ENCODE results near the gene ZBTB7C. TPM values are rescaled to one million over a fixed set of nuclear protein-coding genes. Genes with fewer than 3 reads are reported as not detected.
A peak's percentile ranks its signal among the peaks of the same experiment; 100 is the strongest.

ZBTB7C gene
- polyA plus RNA-seq, 1 of the 3 experiments (the other 2 are of a cell fraction): 0.05 TPM

DNA sequence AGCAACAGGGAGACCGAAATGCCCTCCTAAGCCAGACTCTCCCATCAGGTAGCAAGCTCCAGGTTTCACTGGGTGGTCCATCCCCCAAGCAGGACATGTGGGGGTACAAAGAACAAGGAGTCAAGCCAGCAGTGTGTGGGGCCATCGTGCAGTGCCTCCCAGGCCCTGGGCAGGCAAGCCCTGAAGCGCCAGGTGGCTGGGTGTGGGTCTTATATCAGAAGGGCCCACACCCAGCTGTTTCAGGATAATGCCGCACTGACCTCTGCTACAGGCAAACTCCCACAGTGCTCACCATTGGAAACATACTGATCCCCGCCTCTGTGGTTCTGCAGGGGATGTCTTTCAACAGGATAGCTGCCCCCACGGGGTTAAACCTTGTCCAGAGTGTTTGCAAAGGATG is 304.5 kb downstream of the ZBTB7C start (continued):
- TF ChIP-seq, protein P1, sequence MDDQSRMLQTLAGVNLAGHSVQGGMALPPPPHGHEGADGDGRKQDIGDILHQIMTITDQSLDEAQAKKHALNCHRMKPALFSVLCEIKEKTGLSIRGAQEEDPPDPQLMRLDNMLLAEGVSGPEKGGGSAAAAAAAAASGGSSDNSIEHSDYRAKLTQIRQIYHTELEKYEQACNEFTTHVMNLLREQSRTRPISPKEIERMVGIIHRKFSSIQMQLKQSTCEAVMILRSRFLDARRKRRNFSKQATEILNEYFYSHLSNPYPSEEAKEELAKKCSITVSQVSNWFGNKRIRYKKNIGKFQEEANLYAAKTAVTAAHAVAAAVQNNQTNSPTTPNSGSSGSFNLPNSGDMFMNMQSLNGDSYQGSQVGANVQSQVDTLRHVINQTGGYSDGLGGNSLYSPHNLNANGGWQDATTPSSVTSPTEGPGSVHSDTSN (IDR thresholded peaks at IDR 0.05): no peak
- TF ChIP-seq SMC3 (IDR thresholded peaks at IDR 0.05; ENCODE audit: low read depth, low read length): no peak
- no peak for TF ChIP-seq FOXM1 (IDR thresholded peaks at IDR 0.05; ENCODE audit: low read depth)
- TF ChIP-seq TEAD4 (IDR thresholded peaks at IDR 0.05; ENCODE audit: borderline replicate concordance, insufficient read depth): no peak
- no peak for TF ChIP-seq TCF12 (IDR thresholded peaks at IDR 0.05)

- Histone ChIP-seq H3K9me3 (no peaks in the 10 kb centered on the region), H3K27ac (ENCODE audit: low read depth in 2 of 2, low read length in 1 of 2) (peak overlapping the region in 1 of 2 experiments; percentile 73; a peak in 2 of 4 replicates), H3K4me3 (ENCODE audit: low read depth in 2 of 2, low read length in 1 of 2) (no peak overlapping the region), H4K20me1 (ENCODE audit: insufficient read depth) (no peaks in the 10 kb centered on the region), H3K9me2 (no peaks in the 10 kb centered on the region), H2AFZ (ENCODE audit: low read depth) (no peak overlapping the region), H3F3A (replicated peaks; ENCODE audit: insufficient read depth) (no peaks in the 10 kb centered on the region), H3K9ac (no peak overlapping the region), H3K36me3 (replicated peaks in 1 of 2; ENCODE audit: control insufficient read depth in 1 of 2, insufficient read depth in 2 of 2, low read length in 1 of 2) (no peaks in the 10 kb centered on the region), H3K4me2 (no peak overlapping the region), H3K79me2 (ENCODE audit: insufficient read depth) (no peaks in the 10 kb centered on the region), H3K27me3 (ENCODE audit: insufficient read depth) (peaks cover 17% of the 10 kb centered on the region; the same call in 1 of the 2 replicates), H3K4me1 (ENCODE audit: control insufficient read depth in 1 of 2, insufficient read depth in 2 of 2, low read depth in 1 of 2, low read length in 1 of 2) (peaks cover 0 to 28% of the 10 kb centered on the region in 2 experiments; a peak in 2 of 4 replicates)
- no peak for TF ChIP-seq RXRA (IDR thresholded peaks at IDR 0.05; ENCODE audit: borderline replicate concordance, low read depth)
- no peak for TF ChIP-seq SIN3A (IDR thresholded peaks at IDR 0.05; ENCODE audit: borderline replicate concordance, low read depth, low read length)
- TF ChIP-seq MAX (IDR thresholded peaks at IDR 0.05; ENCODE audit: low read depth): no peak
- no peak for TF ChIP-seq ELF1 (IDR thresholded peaks at IDR 0.05)
- no peak for TF ChIP-seq NFIC (IDR thresholded peaks at IDR 0.05; ENCODE audit: borderline replicate concordance)
- TF ChIP-seq ZBTB33 (IDR thresholded peaks at IDR 0.05; ENCODE audit: borderline replicate concordance, low read depth): no peak
- no peak for TF ChIP-seq TCF12 (IDR thresholded peaks at IDR 0.05)
- DNase-seq: peak; percentile 53
- ChIA-PET POLR2A (interaction anchor here (0.9 kb wide), 1 partner anchor 64 kb away, joined by 3 read pairs; no protein-coding TSS in a partner anchor), CTCF (interaction anchor here (0.8 to 1.7 kb wide), 6 partner anchors 24 to 346 kb away, joined by 3 to 9 read pairs (median 3); no protein-coding TSS in a partner anchor)
- WGBS (ENCODE audit: low lambda C conversion rate): 61% methylated on average over 5 of the region's 9 CpGs
Measured at GRCh38 chr18:48100651-48101165, 308.5 kb downstream of the ZBTB7C start.

DNA sequence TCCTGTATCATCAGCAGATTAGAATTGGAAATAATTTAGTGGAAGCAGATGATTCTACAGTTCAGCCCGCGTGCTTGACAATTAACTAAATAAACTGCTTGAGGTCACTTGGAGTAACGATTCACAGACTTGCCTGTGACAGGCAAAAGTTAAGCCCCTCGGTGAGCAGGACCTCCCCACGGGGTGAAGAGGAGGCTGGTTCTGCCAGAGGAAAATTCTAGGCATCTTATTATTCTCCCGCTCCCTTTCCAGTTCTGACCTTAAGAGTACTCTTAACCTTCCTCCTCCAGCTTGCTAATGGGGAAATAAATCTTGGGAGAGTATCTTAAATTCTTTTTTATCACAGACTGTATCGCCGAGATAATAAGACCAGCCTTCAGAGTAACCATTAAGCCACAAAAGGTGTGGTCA is 309.0 kb downstream of the ZBTB7C start:
- no peak overlapping the region for H3K9ac ChIP-seq
- ChIA-PET POLR2A (interaction anchor here (0.9 kb wide), 1 partner anchor 63 kb away, joined by 3 read pairs; no protein-coding TSS in a partner anchor), CTCF (interaction anchor here (0.8 to 1.7 kb wide), 6 partner anchors 20 to 347 kb away, joined by 3 read pairs; no protein-coding TSS in a partner anchor)
- H3K4me2 ChIP-seq: no peak overlapping the region
- H2AFZ ChIP-seq (ENCODE audit: low read depth): no peak overlapping the region
- DNase-seq: no peak
- H4K20me1 ChIP-seq (ENCODE audit: insufficient read depth): no peaks in the 10 kb centered on the region
- peak overlapping the region in 1 of 2 experiments; percentile 73; a peak in 2 of 4 replicates for H3K27ac ChIP-seq (ENCODE audit: low read depth in 2 of 2, low read length in 1 of 2)
- no peaks in the 10 kb centered on the region for H3K36me3 ChIP-seq (replicated peaks in 1 of 2; ENCODE audit: control insufficient read depth in 1 of 2, insufficient read depth in 2 of 2, low read length in 1 of 2)
- H3K9me2 ChIP-seq: no peaks in the 10 kb centered on the region
- 43% methylated on average over 8 of the region's 8 CpGs for WGBS (ENCODE audit: low lambda C conversion rate)
- no peaks in the 10 kb centered on the region for H3K9me3 ChIP-seq
- peaks cover 0 to 24% of the 10 kb centered on the region in 2 experiments; a peak in 2 of 4 replicates for H3K4me1 ChIP-seq (ENCODE audit: control insufficient read depth in 1 of 2, insufficient read depth in 2 of 2, low read depth in 1 of 2, low read length in 1 of 2)
- H3K27me3 ChIP-seq (ENCODE audit: insufficient read depth): peaks cover 12% of the 10 kb centered on the region; the same call in 1 of the 2 replicates
- TF ChIP-seq CHD2 (IDR thresholded peaks at IDR 0.05; ENCODE audit: low read length, partially characterized antibody): peak; percentile 4
- TF ChIP-seq FOXM1 (IDR thresholded peaks at IDR 0.05; ENCODE audit: low read depth): no peak
- TF ChIP-seq EP300 (IDR thresholded peaks at IDR 0.05; ENCODE audit: borderline replicate concordance in 1 of 2, low read depth in 1 of 2, low read length in 1 of 2): peak in 1 of 2 experiments; percentile 42; a peak in 1 of 4 replicates
- TF ChIP-seq TCF12 (IDR thresholded peaks at IDR 0.05): no peak
- no peaks in the 10 kb centered on the region for H3K79me2 ChIP-seq (ENCODE audit: insufficient read depth)
- no peaks in the 10 kb centered on the region for H3F3A ChIP-seq (replicated peaks; ENCODE audit: insufficient read depth)
- H3K4me3 ChIP-seq (ENCODE audit: low read depth in 2 of 2, low read length in 1 of 2): no peak overlapping the region

Measured in SK-N-SH (cell line).